HK-2 (cell line): ENCODE data around the gene BCORL1.
A peak's percentile ranks its signal among the peaks of the same experiment; 100 is the strongest.

Experiments
- DNase-seq: peaks from one replicate; pipeline ENCODE4 v3.0.0-alpha.2; 2018; ENCODE audit not compliant: unreplicated experiment

The BCORL1 gene

DNA sequence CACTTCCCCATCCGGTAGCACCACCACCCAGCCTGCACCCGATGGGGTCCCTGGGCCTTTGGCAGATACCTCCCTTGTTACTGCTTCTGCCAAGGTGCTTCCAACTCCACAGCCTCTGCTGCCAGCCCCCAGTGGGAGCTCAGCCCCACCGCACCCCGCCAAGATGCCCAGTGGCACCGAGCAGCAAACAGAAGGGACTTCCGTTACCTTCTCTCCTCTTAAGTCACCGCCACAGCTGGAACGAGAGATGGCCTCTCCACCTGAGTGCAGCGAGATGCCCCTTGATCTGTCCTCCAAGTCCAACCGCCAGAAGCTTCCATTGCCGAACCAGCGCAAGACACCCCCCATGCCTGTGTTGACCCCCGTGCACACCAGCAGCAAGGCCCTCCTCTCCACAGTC, 31.9 kb downstream of the BCORL1 start:
- DNase-seq = no peak

DNA sequence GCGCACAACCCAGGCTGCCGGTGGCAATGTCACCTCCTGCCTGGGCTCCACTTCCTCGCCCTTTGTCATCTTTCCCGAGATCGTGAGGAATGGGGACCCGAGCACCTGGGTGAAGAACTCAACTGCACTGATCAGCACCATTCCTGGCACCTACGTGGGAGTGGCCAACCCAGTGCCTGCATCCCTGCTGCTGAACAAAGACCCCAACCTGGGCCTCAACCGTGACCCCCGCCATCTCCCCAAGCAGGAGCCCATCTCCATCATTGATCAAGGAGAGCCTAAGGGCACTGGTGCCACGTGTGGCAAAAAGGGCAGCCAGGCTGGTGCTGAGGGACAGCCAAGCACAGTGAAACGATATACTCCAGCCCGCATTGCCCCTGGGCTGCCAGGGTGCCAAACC, 32.3 kb downstream of the BCORL1 start:
- DNase-seq = no peak

DNA sequence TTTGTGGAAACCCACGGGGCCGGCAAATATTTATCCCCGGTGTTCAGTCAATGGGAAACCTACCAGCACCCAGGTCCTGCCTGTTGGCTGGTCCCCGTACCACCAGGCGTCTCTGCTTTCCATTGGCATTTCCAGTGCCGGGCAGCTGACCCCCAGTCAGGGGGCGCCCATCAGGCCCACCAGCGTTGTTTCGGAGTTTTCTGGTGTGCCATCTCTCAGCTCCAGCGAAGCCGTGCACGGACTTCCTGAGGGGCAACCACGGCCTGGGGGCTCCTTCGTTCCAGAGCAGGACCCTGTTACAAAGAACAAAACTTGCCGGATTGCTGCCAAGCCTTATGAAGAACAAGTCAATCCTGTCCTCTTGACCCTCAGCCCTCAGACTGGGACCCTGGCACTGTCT, 32.7 kb downstream of the BCORL1 start:
- DNase-seq = no peak

DNA sequence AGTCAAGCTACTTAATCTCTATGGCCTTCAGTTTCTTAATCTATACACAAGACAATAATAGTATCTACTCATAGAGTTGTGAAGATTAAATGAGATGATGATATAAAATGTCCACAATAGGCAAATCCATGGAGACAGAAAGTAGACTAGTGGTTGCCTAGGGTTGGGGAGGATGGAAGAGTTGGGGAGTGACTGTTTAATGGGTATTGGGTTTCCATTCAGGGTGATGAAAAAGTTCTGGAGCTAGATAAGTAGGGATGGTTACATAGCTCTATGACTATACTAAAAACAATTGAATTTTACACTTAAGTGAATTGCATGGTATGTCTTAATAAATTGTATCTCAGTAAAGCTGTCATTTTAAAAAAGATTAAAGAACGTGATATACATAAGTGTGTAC, 35.7 kb downstream of the BCORL1 start:
- DNase-seq = no peak

DNA sequence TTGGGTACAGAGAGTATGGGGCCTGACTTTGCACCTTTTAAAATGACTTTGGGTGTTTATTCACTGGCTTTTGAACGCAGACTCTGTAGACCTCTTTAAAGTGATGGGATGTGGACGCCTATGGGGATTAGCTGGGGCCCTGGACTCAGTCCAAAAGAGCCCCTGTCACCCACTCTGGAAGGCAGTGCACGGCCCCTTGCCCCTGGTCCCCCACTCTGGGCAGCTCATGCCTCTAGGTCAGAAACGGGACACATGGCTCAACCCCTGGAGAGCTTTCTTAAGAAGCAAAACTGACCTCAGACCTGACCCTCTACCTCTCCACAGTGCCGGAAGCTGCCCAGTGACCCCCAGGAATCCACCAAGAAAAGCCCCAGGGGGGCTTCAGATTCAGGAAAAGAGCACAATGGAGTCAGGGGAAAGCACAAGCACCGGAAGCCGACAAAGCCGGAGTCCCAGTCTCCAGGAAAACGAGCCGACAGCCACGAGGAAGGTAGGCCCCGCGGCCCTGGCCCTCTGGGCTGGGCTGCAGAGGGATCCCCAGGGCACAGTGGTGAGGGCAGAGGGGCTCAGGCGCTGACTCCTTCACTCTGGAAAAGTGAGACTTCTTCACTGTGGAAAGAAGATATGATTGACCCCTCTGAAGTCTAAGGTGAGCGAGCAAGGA, 38.4 kb downstream of the BCORL1 start:
- DNase-seq = no peak

DNA sequence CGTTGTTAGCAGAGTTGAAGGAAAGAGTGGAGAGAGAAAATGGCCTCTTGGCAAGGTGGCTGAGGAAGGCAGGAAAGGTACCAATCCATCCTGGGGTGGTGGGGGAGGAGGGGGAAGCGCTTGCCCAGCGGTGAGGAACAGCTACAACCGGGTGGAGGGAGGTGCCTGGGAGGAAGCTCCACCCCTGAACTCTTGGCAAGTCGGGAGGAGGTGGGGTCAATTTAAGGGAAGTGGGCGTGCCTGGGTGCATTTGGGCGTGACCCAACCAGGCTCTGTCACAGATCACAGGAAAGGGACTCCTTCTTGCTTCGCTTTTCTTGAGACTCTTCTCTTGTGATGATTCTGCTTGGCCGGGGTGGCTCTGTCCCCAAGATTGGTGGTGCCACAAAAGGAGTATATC, 41.7 kb downstream of the BCORL1 start:
- DNase-seq = peak; percentile 57

DNA sequence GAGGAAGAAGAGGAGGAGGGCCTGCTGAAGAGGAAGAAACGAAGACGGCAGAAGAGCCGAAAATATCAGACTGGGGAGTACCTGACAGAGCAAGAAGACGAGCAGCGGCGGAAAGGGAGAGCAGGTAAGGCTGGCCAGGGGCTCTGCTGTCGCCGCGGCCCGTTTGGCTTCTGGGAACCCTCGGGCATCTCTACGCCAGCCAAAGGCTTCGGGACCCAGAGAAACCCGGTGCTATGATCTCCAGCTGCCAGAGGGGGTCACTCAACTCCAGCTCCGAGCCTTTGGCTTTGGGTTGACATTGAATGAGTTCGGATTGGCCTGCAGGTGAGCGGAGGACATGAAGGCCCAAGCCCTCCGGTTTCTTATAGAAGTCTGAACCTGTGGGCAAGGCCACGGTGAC, 42.8 kb downstream of the BCORL1 start:
- DNase-seq = no peak

DNA sequence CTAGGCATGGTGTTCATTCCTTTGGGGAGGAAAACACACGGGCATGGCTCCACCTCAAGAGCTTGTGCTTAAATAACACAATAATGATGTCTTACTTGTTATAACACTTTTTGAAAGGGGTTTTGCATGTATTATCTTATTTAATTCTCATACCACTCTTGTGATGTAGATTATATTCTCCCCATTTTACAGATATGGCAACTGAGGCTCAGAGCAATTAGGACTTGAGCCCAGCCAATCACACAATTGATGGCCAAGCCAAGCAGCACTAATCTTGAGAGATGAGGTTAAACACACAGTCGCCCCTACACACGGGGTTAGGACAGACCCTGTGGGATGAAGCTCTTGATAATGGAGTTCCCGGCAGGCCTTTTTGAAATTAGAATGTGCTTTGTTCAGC, 45.1 kb downstream of the BCORL1 start:
- no peak for DNase-seq

DNA sequence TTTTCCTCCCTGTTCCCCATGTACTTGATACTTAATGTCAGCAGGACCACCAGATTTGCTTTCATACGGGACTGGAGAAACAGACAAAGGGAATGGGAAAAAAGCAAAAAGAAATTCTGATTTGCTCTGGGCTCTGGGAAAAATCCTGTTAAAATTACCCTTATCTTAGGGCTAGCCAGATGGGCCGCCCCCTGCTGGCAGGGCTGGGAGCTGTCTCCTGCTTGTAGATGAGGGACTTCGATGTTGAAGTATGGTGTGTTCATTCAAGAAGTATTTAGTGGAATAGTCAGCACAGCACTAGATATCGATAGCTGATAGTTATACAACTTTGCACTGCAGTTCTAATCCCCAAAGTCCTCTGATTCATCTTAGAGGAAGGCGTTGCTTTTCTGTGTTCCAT, 45.8 kb downstream of the BCORL1 start:
- peak; percentile 18 for DNase-seq

DNA sequence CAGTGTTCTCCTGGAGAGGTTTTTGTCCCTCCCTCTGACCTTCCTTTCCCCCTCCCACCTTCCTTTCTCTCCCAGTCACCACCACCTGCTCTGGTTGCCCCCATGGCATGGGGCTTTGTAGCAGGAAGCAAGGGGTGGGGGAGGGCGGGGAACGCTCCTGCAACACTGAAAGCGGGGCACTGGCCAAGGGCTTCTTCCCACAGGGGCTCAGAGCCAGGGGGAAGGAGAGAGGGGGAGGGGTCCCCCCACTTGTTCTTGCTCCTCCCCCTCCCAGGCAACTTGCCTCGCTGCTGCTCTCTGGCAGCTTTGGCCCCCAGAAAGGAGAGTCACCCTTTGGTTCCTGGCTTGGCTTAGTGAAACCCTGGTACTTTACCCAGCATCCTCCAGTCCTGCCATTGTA, 48.4 kb downstream of the BCORL1 start:
- no peak for DNase-seq

DNA sequence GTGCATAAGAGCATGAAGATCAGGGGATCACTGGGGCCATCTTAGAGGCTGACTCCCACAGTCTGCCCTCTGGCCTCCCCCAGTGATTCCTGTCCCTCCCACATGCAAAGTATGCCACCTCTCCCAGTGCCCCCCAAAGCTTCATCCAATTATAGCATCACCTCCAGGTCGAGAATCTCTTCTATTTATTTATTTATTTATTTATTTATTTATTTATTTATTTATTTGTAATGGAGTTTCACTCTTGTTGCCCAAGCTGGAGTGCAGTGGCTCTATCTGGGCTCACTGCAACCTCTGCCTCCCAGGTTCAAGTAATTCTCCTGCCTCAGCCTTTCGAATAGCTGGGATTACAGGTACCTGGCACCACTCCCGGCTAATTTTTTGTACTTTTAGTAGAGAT, 50.1 kb downstream of the BCORL1 start:
- no peak for DNase-seq

DNA sequence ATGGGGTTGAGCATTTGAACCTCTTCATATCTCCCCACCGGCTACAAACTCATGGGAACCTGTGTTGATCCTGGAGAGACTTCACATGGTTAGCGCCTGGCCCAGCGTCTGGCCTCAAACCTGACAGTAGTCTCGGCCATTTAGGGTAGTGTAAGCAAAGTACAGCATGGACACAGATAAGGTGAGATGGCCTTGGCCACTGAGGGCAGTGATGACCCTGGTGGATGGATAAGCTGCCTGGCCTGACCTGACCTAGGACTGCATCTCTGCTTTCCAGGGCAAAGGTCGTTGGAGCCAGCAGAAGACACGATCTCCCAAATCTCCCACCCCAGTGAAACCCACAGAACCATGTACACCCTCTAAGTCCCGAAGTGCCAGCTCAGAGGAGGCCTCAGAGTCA, 51.7 kb downstream of the BCORL1 start:
- no peak for DNase-seq

DNA sequence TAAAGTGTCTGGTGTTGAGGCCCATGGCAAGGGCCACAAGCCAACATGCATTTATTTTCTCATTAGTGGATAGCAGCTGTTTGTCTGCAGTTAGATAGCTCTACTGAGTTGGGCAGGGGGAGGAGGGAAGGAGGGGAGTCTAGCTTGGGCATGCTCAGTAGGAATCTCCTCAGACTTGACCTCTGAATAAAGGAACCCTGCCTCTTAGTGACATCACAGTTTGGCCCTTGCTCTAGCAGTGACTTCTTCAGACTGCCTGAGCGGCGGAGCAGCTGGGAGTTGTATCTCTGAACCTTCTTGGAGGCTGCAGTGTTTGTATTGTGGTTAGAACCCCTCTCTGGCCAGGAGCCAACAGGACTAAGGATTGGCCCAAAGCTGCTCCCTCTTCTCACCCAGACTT, 57.4 kb downstream of the BCORL1 start:
- no peak for DNase-seq

DNA sequence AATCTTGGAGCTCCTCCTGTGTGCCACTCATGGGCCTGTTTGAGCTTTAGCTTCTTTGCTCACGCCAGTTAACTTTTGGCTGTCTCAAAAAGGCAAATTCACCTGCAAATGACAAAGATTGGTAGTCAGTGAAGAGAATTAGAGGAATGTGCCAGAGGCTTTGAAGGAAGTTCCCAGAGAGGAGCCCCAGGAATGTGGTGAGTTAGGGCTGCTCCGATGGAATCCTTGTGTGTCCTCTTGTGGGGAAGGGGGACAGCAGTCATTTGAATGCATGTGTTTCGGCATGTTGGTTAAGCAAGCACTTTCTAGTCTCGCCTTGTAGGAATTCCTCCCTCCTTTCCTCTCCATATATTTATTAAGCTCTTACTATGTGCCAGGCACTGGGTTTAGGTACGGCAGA, 65.0 kb downstream of the BCORL1 start:
- DNase-seq = no peak

DNA sequence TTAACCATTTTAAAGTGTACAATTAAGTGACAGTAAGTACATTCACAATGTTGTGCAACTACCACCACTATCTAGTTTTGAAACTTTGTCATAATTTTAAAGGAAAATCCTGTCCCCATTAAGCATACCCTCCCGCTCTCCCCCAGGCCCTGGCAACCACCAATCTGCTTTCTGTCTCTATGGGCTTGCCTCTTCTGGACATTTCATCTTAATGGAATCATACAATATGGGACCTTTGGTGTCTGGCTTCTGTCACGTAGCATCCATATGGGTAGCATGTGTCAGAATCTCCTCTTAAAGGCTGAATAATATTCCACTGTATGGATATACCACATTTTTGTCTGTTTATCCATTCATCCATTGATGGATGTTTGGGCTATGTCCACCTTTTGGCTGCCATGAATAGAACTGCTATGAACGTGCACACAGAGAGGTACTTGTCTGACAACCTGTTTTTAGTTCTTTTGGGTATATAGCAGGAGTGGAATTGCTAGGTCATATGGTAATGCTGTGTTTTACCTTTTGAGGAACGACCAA, 66.3 kb downstream of the BCORL1 start:
- DNase-seq = no peak

DNA sequence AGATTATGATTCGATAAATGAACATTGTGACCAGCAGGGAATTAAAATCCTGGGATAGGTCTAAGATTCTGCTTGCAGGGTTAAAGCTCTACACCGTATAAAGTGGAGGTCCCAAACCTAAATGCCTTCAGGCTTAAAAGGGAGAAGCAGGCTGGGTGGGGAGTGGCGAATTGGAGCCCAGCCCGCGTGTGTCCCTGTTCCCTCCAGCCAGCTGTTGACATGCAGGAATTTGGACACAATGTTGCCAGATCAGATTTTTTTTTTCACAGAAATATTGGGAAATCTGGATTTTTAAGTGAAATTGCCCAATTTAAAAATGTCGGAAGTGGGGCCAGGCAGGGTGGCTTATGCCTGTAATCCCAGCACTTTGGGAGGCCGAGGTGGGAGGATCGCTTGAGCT, 67.4 kb downstream of the BCORL1 start:
- DNase-seq = no peak

DNA sequence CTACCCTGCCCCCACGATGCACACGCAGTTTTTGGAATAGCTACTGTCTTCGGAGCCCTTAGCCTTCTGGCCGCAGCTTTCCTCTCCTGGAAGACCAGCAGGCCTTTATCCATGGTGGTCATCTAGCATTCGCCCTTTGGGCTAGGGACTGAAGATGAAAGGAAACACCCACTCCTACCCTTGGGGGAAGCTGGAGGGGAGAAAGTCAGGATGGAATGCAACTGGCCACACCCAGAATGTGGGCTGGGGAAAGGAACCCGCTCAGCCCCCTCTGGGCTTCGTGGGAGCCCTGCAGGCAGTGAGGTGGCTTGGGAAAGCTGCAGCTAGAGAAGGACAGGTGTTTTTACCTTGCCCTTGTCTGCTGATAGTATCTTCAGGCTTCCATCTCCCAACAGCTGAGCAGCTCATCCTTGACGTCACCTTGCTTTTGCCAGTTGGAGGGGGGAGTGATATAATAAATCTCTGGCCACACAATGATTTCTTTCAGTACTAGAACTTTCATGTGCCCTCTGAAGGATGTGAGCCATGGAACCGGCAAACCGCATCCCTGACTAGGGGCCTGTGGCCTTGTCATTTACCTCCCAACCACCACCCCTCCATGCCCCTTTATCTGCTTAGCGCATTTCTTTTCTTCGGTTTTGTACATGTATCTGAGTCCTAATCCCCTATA, 68.9 kb downstream of the BCORL1 start:
- DNase-seq = no peak

DNA sequence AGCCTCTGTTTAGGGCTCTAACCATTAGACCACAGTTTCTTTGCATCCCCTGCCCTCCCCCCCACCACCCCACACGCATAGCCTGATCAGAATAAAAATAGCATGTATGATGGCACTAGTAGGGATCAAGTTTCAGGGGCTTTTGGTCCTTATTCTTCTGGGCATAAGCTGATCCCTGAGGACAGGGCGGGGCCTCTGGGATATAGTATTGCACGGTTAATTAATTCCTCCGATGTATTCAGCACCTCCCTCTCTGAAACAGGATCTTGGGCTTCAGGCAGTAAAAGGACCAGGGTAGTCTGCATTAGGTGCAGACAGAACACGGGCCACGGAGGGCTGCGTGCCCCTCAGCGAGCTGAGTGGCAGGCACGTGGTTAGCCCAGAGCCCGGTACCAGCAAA, 70.8 kb downstream of the BCORL1 start:
- DNase-seq = no peak

DNA sequence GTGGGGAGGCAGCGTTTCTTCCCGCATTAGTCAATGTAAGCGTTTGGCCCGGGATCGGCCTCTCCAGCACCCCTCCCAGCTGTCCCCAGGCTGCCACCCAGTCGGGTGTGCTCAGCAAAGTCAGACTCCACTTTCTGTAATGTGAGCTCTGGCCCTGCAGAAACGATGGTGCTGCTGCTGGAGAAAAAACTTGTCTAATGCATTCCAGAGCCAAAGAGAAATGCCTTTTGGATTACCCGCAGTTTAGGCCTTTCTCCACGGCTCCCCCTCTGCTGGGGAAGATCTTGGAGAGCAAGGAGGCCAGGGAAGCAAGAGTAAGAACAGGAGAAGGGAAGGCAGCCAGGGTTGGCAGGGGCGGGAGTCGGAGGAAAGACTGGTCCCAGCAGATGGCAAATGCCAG, 72.7 kb downstream of the BCORL1 start:
- DNase-seq = no peak

DNA sequence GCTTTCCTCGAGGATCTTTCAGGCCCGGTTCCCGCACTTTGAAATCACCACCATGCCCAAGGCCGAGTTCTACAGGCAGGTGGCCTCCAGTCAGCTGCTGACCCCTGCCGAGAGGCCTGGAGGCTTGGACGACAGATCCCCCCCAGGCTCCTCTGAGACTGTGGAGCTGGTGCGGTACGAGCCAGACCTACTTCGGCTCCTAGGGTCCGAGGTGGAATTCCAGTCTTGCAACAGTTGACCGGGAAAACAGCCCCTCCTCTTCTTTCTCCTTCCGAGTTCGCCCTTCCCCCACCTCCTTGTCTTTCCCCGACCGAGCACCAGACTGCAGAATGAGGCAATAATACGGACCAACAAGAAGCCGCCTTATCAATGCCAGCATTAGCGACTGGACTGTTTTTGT, 73.5 kb downstream of the BCORL1 start:
- DNase-seq = no peak

DNA sequence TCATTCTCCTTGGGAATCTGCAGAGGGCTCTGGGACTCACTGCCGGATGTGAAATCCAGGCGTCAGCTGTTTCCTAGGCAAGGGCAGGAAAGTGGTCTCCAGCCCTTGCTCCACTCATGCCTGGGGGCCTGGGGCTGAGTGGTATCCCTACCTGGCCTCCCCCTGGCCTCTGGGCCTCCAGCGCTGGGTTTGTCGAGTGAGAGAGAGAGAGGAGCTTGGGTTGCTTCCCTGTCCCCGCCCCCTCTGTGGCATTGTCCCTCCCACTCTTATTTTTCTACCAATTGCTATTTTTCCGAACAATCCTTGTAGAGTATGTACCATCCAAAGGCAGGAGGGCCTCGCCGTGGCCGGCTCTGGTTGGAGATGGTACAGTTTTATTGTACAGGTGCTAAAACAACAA, 74.8 kb downstream of the BCORL1 start:
- no peak for DNase-seq

DNA sequence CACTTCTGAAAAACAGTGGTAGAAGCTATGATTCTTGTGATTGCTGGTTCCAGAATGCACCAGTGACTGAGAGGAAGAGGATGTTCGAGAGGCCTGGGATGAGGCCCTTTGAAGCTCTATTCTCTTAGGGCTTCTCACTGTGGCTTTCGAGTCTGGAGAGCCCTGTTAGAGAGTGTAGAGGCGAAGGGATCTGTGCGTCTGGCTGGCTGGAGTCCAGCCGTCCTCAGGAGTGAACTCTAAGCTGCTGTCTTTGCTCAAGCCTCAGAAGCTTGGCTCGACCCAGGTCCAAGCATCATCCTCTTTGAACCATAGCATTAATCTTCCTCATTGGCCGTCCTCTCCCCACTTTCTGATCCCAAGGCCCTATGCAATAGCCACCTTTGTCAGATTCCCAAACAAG, 76.2 kb downstream of the BCORL1 start:
- DNase-seq = no peak

DNA sequence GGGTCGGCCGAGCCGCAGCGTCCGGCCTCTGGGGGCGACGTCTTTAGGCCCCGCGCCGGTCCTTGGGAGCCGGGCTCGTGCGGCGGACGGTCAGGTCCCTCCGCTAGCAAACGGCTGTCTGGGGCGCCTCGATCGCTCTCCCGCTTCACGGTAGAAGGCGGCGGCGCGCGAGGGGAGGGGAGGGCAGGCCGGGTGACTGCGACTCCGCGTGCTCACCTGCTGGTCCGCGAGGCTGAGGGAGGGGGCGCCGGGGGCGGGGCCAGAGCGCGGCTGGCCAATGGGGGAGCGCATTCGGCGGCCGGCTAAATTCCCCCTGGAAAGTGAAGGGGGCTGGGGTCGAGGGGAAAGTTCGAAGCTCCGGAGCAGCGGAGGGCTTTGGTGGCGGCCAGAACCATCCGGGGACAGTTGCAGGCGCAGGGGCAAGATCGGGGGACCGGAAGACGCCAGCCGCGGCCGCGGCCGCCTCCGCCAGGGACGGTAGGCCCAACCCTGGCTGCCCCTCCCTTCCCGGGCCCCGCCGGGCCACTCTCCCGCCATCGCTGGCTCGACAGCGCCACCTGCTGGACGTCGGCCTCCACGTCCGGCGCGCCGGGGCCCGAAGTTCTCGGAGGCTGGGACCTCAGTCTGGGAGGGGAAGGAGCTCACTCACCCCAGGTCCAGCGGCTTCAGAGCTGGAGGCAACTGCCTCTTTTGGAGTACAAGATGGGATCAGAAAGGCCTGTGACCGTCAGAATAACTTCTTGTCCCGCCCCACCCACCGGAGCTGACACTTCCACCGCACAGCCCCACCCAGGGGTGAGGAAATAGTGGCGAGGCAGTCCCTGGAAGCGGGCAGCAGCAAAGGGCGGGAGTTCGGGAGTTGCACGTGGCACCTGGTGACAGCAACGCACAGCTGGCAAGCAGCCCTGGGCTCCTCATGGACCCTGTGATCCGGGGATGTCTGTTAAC, 78.0 kb downstream of the BCORL1 start:
- peak; percentile 89 for DNase-seq
